Progenitor cell of endocrine pancreas (in vitro differentiated cells): Measurements from ENCODE around the gene EVX1. TPM values are rescaled to one million over a fixed set of nuclear protein-coding genes. Genes with fewer than 3 reads are reported as not detected.

Source experiments
- DNase-seq: peaks from one replicate; pipeline ENCODE4 v3.0.0; 2021; ENCODE audit warnings: low spot score; ENCODE audit not compliant: unreplicated experiment
- H3K27ac Mint-ChIP-seq: 2 replicates; pipeline ENCODE4 v1.8.0; 2021; ENCODE audit warnings: mild to moderate bottlenecking, moderate library complexity, mixed read lengths
- H3K27me3 Mint-ChIP-seq: 2 replicates; pipeline ENCODE4 v1.8.0; 2021; ENCODE audit warnings: mixed read lengths
- H3K36me3 Mint-ChIP-seq: 2 replicates; pipeline ENCODE4 v1.8.0; 2022; ENCODE audit warnings: mixed read lengths; ENCODE audit not compliant: insufficient read depth
- H3K4me1 Mint-ChIP-seq: 2 replicates; pipeline ENCODE4 v1.8.0; 2021; ENCODE audit warnings: low read depth, mixed read lengths
- H3K4me3 Mint-ChIP-seq: 2 replicates; pipeline ENCODE4 v1.8.0; 2021; ENCODE audit warnings: low read depth, mild to moderate bottlenecking, moderate library complexity, mixed read lengths
- H3K9me3 Mint-ChIP-seq: 2 replicates; pipeline ENCODE4 v1.8.0; 2021; ENCODE audit warnings: low read depth, mixed read lengths
- CTCF ChIP-seq: fragments of 200-600 bp; sonication (generic); IDR thresholded peaks from one replicate; pipeline ENCODE4 v1.5.0; 2021; ENCODE audit warnings: antibody characterized with exemption, mild to moderate bottlenecking; ENCODE audit not compliant: unreplicated experiment
- total RNA-seq: library from RNA; stranded (reverse); gene quantifications from 2 replicates; pipeline ENCODE4 v1.2.1, GENCODE V29; 2021

Gene EVX1
- total RNA-seq, 1 donor from 2014 or later: not detected

GRCh38 chr7:27209933-27210440, 32.6 kb upstream of the EVX1 start:
- no peaks in the 10 kb centered on the region for H3K9me3 Mint-ChIP-seq
- peaks cover 5% of the 10 kb centered on the region for H3K4me1 Mint-ChIP-seq
- H3K36me3 Mint-ChIP-seq: no peaks in the 10 kb centered on the region
- no peak overlapping the region for H3K4me3 Mint-ChIP-seq
- no peak for TF ChIP-seq CTCF
- H3K27me3 Mint-ChIP-seq: peaks cover 100% of the 10 kb centered on the region
- no peak for DNase-seq
- no peak overlapping the region for H3K27ac Mint-ChIP-seq

- peaks cover 5% of the 10 kb centered on the region for H3K4me1 Mint-ChIP-seq
- H3K9me3 Mint-ChIP-seq: no peaks in the 10 kb centered on the region
- TF ChIP-seq CTCF: peak; percentile 74
- no peak overlapping the region for H3K27ac Mint-ChIP-seq
- peaks cover 100% of the 10 kb centered on the region for H3K27me3 Mint-ChIP-seq
- H3K4me3 Mint-ChIP-seq: peak overlapping the region; percentile 56
- no peaks in the 10 kb centered on the region for H3K36me3 Mint-ChIP-seq
- no peak for DNase-seq
Measured at GRCh38 chr7:27210441-27211083, 32.0 kb upstream of the EVX1 start.

- H3K4me3 Mint-ChIP-seq: no peak overlapping the region
- no peaks in the 10 kb centered on the region for H3K36me3 Mint-ChIP-seq
- TF ChIP-seq CTCF: no peak
- no peaks in the 10 kb centered on the region for H3K9me3 Mint-ChIP-seq
- H3K4me1 Mint-ChIP-seq: peaks cover 4% of the 10 kb centered on the region
- no peak overlapping the region for H3K27ac Mint-ChIP-seq
- peaks cover 100% of the 10 kb centered on the region for H3K27me3 Mint-ChIP-seq
- no peak for DNase-seq
Measured at GRCh38 chr7:27211084-27211446, 31.5 kb upstream of the EVX1 start.

GRCh38 chr7:27211764-27212204, 30.8 kb upstream of the EVX1 start:
- H3K9me3 Mint-ChIP-seq: no peaks in the 10 kb centered on the region
- no peaks in the 10 kb centered on the region for H3K36me3 Mint-ChIP-seq
- H3K27ac Mint-ChIP-seq: no peak overlapping the region
- H3K4me3 Mint-ChIP-seq: no peak overlapping the region
- peaks cover 4% of the 10 kb centered on the region for H3K4me1 Mint-ChIP-seq
- TF ChIP-seq CTCF: no peak
- peaks cover 100% of the 10 kb centered on the region for H3K27me3 Mint-ChIP-seq
- DNase-seq: no peak

- Mint-ChIP-seq H3K36me3 (no peaks in the 10 kb centered on the region), H3K27ac (no peak overlapping the region), H3K9me3 (no peaks in the 10 kb centered on the region), H3K4me3 (no peak overlapping the region), H3K27me3 (peaks cover 100% of the 10 kb centered on the region), H3K4me1 (peaks cover 4% of the 10 kb centered on the region)
- no peak for DNase-seq
- peak; percentile 14 for TF ChIP-seq CTCF
Measured at GRCh38 chr7:27212497-27213432, 29.8 kb upstream of the EVX1 start.
